HCT116 (cell line): ENCODE measurements around the gene GRM4. TPM values are rescaled to one million over a fixed set of nuclear protein-coding genes. Genes with fewer than 3 reads are reported as not detected.
A peak's percentile ranks its signal among the peaks of the same experiment; 100 is the strongest.

Source experiments
- ATAC-seq: fragments of 200-7000 bp; cut with Tn5 transposase; 2 replicates; pipeline ENCODE4 v1.9.1; 2020; ENCODE audit warnings: mild to moderate bottlenecking, moderate library complexity
- BruUV-seq: library from RNA; stranded (reverse); fragments of 400-500 nt; replicated peaks from 2 replicates; lab custom pipeline; 2021; lab: Mats Ljungman, UMichigan
- CTCF ChIA-PET: fragments of 300-600 bp; sonication (Branson Sonifier 250); formaldehyde crosslinking; loops from one replicate; lab custom pipeline; 2021; ENCODE audit warnings: antibody characterized with exemption; lab: Charles Lee
- POLR2A ChIA-PET: fragments of 300-600, 350-600 bp; sonication (Branson Sonifier 250); formaldehyde crosslinking; loops from one replicate; lab custom pipeline; 2021; ENCODE audit warnings: antibody characterized with exemption; lab: Charles Lee
- RAD21 ChIA-PET, 2 experiments: fragments of 300-600 bp; sonication (Branson Sonifier 250); formaldehyde crosslinking; loops; one replicate each; lab custom pipeline; 2023; ENCODE audit warnings: low total read pairs in 2 of 2; ENCODE audit not compliant: uncharacterized antibody in 2 of 2, unreplicated experiment in 2 of 2, low non-redundant PET in 1 of 2; lab: Charles Lee
- DNase-seq: peaks from one replicate; pipeline ENCODE4 v3.0.0-alpha.2; 2010; ENCODE audit warnings: low read depth, low spot score
- H2AFZ ChIP-seq: fragments of 200-600 bp; shearing (Covaris generic), sonication (generic); 2 replicates; pipeline ENCODE4 v1.6.1; 2017; ENCODE audit warnings: low read depth, mixed run types, mixed read lengths, antibody characterized with exemption, low read length; ENCODE audit not compliant: poor library complexity, severe bottlenecking
- H3K27ac ChIP-seq: 2 replicates; pipeline ENCODE4 v1.5.1; 2012; ENCODE audit warnings: low read depth, low read length
- H3K27me3 ChIP-seq: fragments of 200-600 bp; sonication (generic); 2 replicates; pipeline ENCODE4 v1.6.1; 2016; ENCODE audit warnings: mixed run types, low read length, mixed read lengths; ENCODE audit not compliant: insufficient read depth
- H3K36me3 ChIP-seq, 2 experiments: fragments of 200-500 bp in 1 of 2; fragments of 200-600 bp in 1 of 2; sonication (Bioruptor generic) in 1 of 2; sonication (generic) in 1 of 2; 2 replicates each; pipeline versions ENCODE4 v1.5.1 to v1.6.1; 2014 to 2016; ENCODE audit warnings: low read length in 2 of 2, inconsistent platforms in 1 of 2, mixed read lengths in 1 of 2, mixed run types in 1 of 2; ENCODE audit not compliant: insufficient read depth in 2 of 2, control insufficient read depth in 1 of 2
- H3K4me1 ChIP-seq, 2 experiments: fragments of 200-600 bp in 1 of 2; sonication (generic) in 1 of 2; 2 replicates each; pipeline versions ENCODE4 v1.5.1 to v1.6.1; 2012 to 2017; ENCODE audit warnings: low read length in 2 of 2, inconsistent platforms in 1 of 2, mild to moderate bottlenecking in 1 of 2, mixed read lengths in 1 of 2, mixed run types in 1 of 2, moderate library complexity in 1 of 2; ENCODE audit not compliant: insufficient read depth in 2 of 2, control insufficient read depth in 1 of 2
- H3K4me2 ChIP-seq: fragments of 200-600 bp; sonication (generic); 2 replicates; pipeline ENCODE4 v1.6.1; 2017; ENCODE audit warnings: mixed run types, low read length, mixed read lengths
- H3K4me3 ChIP-seq, 2 experiments: fragments of 200-600 bp in 1 of 2; sonication (generic) in 1 of 2; replicated peaks in 1 of 2; 2 replicates each; pipeline ENCODE4 v1.5.1; 2011 to 2016; ENCODE audit warnings: low read length in 2 of 2, control low read depth in 1 of 2, low read depth in 1 of 2, mild to moderate bottlenecking in 1 of 2, mixed read lengths in 1 of 2, mixed run types in 1 of 2
- H3K79me2 ChIP-seq: fragments of 200-600 bp; sonication (generic); 2 replicates; pipeline ENCODE4 v1.6.1; 2017; ENCODE audit warnings: mild to moderate bottlenecking, mixed run types, low read length, moderate library complexity, mixed read lengths; ENCODE audit not compliant: insufficient read depth
- H3K9ac ChIP-seq: fragments of 200-600 bp; sonication (generic); 2 replicates; pipeline ENCODE4 v1.6.1; 2016; ENCODE audit warnings: low read length, mixed read lengths
- H3K9me2 ChIP-seq: fragments of 200-600 bp; sonication (generic), shearing (Covaris generic); 2 replicates; pipeline ENCODE4 v1.6.1; 2017; ENCODE audit warnings: mixed run types, mild to moderate bottlenecking, moderate library complexity; ENCODE audit not compliant: insufficient read depth
- H3K9me3 ChIP-seq, 2 experiments: fragments of 200-500 bp in 1 of 2; fragments of 200-600 bp in 1 of 2; sonication (Bioruptor generic) in 1 of 2; sonication (generic) in 1 of 2; 2 replicates each; pipeline ENCODE4 v1.6.1; 2014 to 2017; ENCODE audit warnings: low read length in 2 of 2, mixed read lengths in 2 of 2, inconsistent platforms in 1 of 2, low read depth in 1 of 2, mild to moderate bottlenecking in 1 of 2, mixed run types in 1 of 2, moderate library complexity in 1 of 2; ENCODE audit not compliant: control insufficient read depth in 1 of 2, insufficient read depth in 1 of 2
- H4K20me1 ChIP-seq: fragments of 200-600 bp; sonication (generic), shearing (Covaris generic); 2 replicates; pipeline ENCODE4 v1.6.1; 2017; ENCODE audit warnings: mixed run types, mild to moderate bottlenecking, moderate library complexity; ENCODE audit not compliant: insufficient read depth
- CBX3 ChIP-seq: IDR thresholded peaks from 2 replicates; pipeline ENCODE4 v1.6.1; 2012; ENCODE audit warnings: low read depth
- CTCF ChIP-seq, 3 experiments: fragments of 200-600 bp in 1 of 3; sonication (generic) in 1 of 3; IDR thresholded peaks in 2 of 3; conservative IDR thresholded peaks in 1 of 3; 2 replicates each; pipeline ENCODE4 v1.5.1; 2012 to 2017; ENCODE audit warnings: low read depth in 2 of 3, low read length in 2 of 3, antibody characterized with exemption in 1 of 3, borderline replicate concordance in 1 of 3, control low read depth in 1 of 3, mild to moderate bottlenecking in 1 of 3, mixed read lengths in 1 of 3, mixed run types in 1 of 3, moderate library complexity in 1 of 3; ENCODE audit not compliant: insufficient read depth in 1 of 3
- ELF1 ChIP-seq: IDR thresholded peaks from 2 replicates; pipeline ENCODE4 v1.6.1; 2012; ENCODE audit warnings: low read depth, borderline replicate concordance
- EZH2 ChIP-seq: fragments of 200-600 bp; sonication (generic); IDR thresholded peaks from 2 replicates; pipeline ENCODE4 v1.6.1; 2017; ENCODE audit warnings: antibody characterized with exemption, mixed run types
- EZH2phosphoT487 ChIP-seq: fragments of 200-600 bp; IDR thresholded peaks from 2 replicates; pipeline ENCODE4 v1.6.1; 2018; ENCODE audit warnings: antibody characterized with exemption, borderline replicate concordance
- POLR2AphosphoS5 ChIP-seq: IDR thresholded peaks from 2 replicates; pipeline ENCODE4 v1.6.1; 2011; ENCODE audit warnings: mild to moderate bottlenecking, low read depth, low read length, moderate library complexity
- RAD21 ChIP-seq: IDR thresholded peaks from 2 replicates; pipeline ENCODE4 v1.6.1; 2012; ENCODE audit warnings: low read depth, mild to moderate bottlenecking
- SP1 ChIP-seq: IDR thresholded peaks from 2 replicates; pipeline ENCODE4 v1.6.1; 2012; ENCODE audit warnings: low read depth
- YY1 ChIP-seq: IDR thresholded peaks from 2 replicates; pipeline ENCODE4 v1.6.1; 2011; ENCODE audit warnings: low read length, low read depth, moderate library complexity, mild to moderate bottlenecking; ENCODE audit not compliant: insufficient replicate concordance; ENCODE audit errors: extremely low read depth
- ZFX ChIP-seq: fragments of 450-650 bp; IDR thresholded peaks from 2 replicates; pipeline ENCODE4 v1.6.1; 2017
- intact Hi-C: fragments of 100-400 bp; cut with micrococcal nuclease; formaldehyde crosslinking; loops from 2 replicates; pipeline ENCODE4 v1.10.0; 2022
- total RNA-seq: library from RNA; stranded (reverse); gene quantifications from one replicate; pipeline ENCODE4 v1.2.1, GENCODE V29; 2021; ENCODE audit not compliant: unreplicated experiment

Gene GRM4
- total RNA-seq, 1 experiment from 2014 or later, result 2.6 TPM

DNA sequence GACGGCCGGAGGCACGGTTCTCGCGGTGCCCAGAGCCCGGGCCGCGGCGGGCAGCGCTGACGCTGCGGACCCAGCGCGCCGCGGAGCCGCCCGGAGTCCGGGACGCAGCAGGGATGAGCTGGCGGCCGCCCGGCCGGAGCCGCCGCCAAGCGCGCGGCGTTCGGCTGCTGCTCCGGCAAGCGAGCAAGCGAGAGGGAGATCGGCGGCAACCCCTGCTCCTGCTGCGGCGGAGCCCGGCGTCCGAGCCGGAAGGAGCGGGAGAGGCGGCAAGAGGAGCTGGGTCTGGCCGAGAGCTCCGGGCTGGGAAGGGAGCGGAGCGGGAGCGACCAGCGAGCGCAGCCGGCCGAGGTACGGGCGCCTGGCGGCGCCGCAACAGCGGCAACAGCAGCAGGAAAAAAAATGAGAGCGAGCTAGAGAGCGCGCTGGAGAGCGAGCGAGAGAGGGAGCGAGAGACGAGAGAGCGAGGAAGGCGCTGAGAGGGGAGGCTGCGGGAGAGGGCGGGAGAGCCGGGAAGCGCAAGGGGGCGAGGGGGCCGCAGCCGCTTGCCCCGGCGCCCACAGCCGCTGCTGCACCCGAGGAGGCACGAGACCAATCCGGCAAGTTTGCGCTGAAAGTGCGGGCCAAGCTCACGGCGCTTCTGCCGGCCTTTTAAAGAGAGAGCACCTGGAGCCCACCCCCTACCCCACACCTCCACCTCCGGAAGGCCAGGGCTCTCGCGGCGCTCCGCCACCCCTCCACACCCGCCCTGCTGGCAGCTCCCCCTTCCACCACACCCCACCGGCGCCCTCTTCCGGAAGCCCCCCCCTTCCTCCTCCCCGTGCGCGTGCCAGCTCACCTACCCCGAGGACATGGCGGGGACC is 496 bp downstream of the GRM4 start (continued):
- no peak for TF ChIP-seq EZH2phosphoT487
- TF ChIP-seq ELF1, result no peak
- TF ChIP-seq SP1, result no peak
- no peak for TF ChIP-seq CBX3
- TF ChIP-seq POLR2AphosphoS5, result no peak
- peak; percentile 15; the same call in 1 of the 2 replicates for TF ChIP-seq ZFX
- no peak for TF ChIP-seq YY1
- no peak for TF ChIP-seq CTCF (IDR thresholded peaks at IDR 0.05 in 2 of 3, conservative IDR thresholded peaks at IDR 0.05 in 1 of 3; ENCODE audit: borderline replicate concordance in 1 of 3, insufficient read depth in 1 of 3, low read depth in 2 of 3, low read length in 2 of 3)
- TF ChIP-seq, all 23 proteins: peak for 2

GRCh38 chr6:34144581-34145160 is 1.2 kb downstream of the GRM4 start:
- DNase-seq, result no peak
- Histone ChIP-seq H3K79me2 (no peaks in the 10 kb centered on the region), H3K27ac (peak overlapping the region; percentile 26; the same call in 1 of the 2 replicates), H3K4me2 (peak overlapping the region; percentile 70), H3K4me3 (peak overlapping the region; percentile 13 to 58; a peak in 2 of 4 replicates), H3K9me2 (no peaks in the 10 kb centered on the region), H2AFZ (no peak overlapping the region), H3K9ac (no peak overlapping the region), H4K20me1 (no peaks in the 10 kb centered on the region)
- no peak for ATAC-seq
- intact Hi-C loops, result no loop called here
- RAD21 ChIA-PET, result interaction anchor here in 1 of 2 experiments (0.7 kb wide), 1 partner anchor 112 kb away, joined by 3 read pairs; no protein-coding TSS in a partner anchor
- CTCF ChIA-PET, result interaction anchor here (1.2 kb wide), 1 partner anchor 90 kb away, joined by 4 read pairs; no protein-coding TSS in a partner anchor
- TF ChIP-seq RAD21 (no peak), EZH2 (no peak), CBX3 (no peak), POLR2AphosphoS5 (no peak)
- TF ChIP-seq, all 23 proteins: peak for 0
- no peaks in the 10 kb centered on the region for H3K9me3 ChIP-seq
- H3K36me3 ChIP-seq, result no peaks in the 10 kb centered on the region
- no TSS peak for BruUV-seq
- no peaks in the 10 kb centered on the region for H3K27me3 ChIP-seq
- POLR2A ChIA-PET, result no interaction called here
- H3K4me1 ChIP-seq, result peaks cover 0 to 4% of the 10 kb centered on the region in 2 experiments; a peak in 1 of 4 replicates
